ENCODE measurements around the gene TPM4. TPM values are rescaled to one million over a fixed set of nuclear protein-coding genes. Genes with fewer than 3 reads are reported as not detected.
"Not testable (repeated sequence)": the region's sequence is repeated elsewhere in the genome, so short reads cannot be mapped to it uniquely, and the experiment has no call there.

TPM4 gene
- total RNA-seq, result 543 TPM

- intact Hi-C loops (cut with DNase I), result no loop called here
- DNase-seq (ENCODE audit: low spot score) (peak; percentile 96), ATAC-seq (peak; percentile 88)
Measured at GRCh38 chr19:16076154-16076957, at the start of gene TPM4. Gene TPM4, plus strand, starts transcription at chr19:16076495. Its CDS starts 71 bp downstream, at chr19:16076566.

DNA sequence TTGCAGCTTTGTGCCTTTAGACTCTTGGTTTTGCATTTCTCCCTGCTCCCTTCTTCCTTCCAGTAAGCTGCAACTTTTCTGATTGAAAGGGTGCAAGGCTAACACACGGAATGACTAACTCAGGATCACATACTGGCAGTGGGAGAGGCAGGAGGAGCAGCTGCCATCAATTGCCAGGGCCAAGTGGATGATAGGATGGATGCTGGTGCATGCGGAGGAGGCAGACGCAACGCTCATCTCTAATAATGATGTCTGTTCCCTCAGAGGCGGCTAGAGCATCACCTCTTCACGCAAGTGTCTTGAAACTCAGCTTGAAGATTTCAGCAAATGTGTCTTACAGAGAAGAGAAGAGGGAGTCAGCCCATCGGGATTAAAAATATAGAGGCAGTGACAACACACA, 49.5 kb upstream of the TPM4 start:
- ATAC-seq (no peak), DNase-seq (ENCODE audit: low spot score) (no peak)
- intact Hi-C loops (cut with DNase I), result no loop called here

DNA sequence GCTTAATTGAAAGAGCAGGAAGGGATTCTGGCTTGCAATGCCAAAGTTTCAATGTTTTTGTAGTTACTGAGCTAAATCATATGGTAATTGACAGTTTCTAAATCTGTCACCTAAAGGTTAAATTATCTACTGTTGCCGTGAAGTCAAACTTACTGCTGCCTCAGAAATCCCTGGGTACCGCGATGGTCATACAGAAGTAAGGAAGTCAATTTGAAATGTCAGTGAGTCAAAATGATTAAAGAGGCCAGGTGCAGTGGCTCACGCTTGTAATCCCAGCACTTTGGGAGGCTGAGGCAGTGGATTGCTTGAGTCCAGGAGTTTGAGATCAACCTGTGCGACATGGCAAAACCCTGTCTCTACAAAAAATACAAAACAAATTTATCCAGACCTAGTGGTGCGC, 48.8 kb upstream of the TPM4 start:
- intact Hi-C loops (cut with DNase I), result no loop called here
- DNase-seq (ENCODE audit: low spot score), result no peak
- no peak for ATAC-seq

GRCh38 chr19:16030155-16030554, 46.1 kb upstream of the TPM4 start:
- ATAC-seq; intact Hi-C loops (cut with DNase I); DNase-seq (ENCODE audit: low spot score): not testable (repeated sequence)

DNA sequence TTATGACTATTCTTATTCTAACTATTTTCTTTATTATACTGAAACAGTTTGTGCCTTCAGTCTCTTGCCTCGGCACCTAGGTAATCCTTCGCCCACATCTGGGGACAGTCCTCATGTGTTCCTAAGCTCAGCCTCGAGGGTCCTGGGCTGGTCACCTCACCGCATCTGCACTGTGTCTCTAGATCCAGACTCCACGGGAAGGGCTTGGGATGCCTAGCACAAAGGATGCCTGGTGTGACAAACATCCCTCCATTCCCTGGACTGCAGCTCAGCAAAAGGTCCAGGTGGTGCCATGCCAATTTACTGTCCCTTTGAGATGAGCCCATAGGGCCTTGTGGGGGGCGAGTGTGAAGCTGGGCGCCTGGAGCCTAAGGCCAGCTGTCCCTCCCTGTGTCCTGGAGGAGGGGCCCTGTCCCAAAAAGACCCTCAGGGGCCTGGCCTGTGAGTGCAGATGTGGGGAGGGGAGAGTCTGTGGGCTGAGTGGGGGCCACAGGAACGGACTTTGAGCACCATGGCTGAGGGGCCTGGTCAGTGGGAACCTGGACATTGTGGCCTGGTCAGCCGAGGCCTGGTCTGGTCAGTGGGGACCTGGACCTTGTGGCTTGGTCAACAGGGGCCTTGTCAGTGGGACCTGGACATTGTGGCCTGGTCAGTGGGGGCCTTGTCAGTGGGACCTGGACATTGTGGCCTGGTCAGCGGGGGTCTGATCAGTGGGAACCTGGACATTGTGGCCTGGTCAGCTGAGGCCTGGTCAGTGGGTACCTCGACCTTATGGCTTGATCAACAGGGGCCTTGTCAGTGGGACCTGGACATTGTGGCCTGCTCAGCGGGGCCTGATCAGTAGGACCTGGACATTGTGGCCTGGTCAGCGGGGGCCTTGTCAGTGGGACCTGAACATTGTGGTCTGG, 45.1 kb upstream of the TPM4 start:
- intact Hi-C loops (cut with DNase I), result no loop called here
- DNase-seq (ENCODE audit: low spot score) (no peak), ATAC-seq (peak; percentile 29)

GRCh38 chr19:16031872-16032200, 44.5 kb upstream of the TPM4 start:
- intact Hi-C loops (cut with DNase I), result no loop called here
- DNase-seq (ENCODE audit: low spot score), result no peak
- no peak for ATAC-seq

GRCh38 chr19:16032509-16033135, 43.7 kb upstream of the TPM4 start:
- no peak for DNase-seq (ENCODE audit: low spot score)
- ATAC-seq, result no peak
- intact Hi-C loops (cut with DNase I), result no loop called here

DNA sequence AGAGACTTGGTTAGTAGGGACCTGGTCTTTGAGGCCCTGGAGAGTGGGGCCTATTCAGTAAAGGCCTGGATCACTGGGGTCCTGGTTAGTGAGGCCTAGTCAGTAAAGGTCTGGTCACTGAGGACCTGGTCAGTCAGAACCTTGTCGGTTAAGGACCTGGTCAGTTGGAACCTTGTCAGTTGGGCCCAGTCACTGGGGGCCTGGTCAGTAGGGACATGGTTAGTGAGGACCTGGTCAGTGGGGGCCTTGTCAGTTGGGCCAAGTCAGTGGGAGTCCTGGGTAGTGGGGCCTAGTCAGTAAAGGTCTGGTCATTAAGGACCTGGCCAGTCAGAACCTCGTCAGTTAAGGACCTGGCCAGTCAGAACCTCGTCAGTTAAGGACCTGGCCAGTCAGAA, 43.2 kb upstream of the TPM4 start:
- DNase-seq (ENCODE audit: low spot score) (no peak), ATAC-seq (no peak)
- intact Hi-C loops (cut with DNase I), result no loop called here

GRCh38 chr19:16033721-16034120, 42.6 kb upstream of the TPM4 start:
- DNase-seq (ENCODE audit: low spot score) (no peak), ATAC-seq (no peak)
- intact Hi-C loops (cut with DNase I), result no loop called here

DNA sequence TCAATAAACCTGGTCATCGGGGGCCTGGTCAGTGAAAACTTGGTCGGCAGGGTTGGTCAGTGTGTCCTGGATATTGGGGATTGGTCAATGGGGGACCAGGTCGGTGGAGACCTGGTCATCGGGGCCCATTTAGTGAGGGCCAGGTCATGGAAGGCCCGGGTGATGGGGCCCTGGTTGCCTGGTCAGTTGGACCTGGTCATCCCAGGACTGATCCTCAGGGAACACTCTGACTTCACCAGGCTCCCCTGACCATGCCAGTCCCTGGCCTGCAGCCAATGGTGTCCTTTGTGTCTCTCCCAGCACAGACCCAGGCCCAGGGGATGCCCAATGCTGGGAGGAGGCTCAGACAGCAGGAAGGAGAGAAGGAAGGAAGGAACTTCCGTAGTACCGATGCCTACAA, 42.1 kb upstream of the TPM4 start:
- intact Hi-C loops (cut with DNase I), result no loop called here

GRCh38 chr19:16034958-16035560, 41.2 kb upstream of the TPM4 start:
- intact Hi-C loops (cut with DNase I), result no loop called here
- DNase-seq (ENCODE audit: low spot score), result no peak

More for the DNA sequence above, 42.1 kb upstream of the TPM4 start:
- DNase-seq (ENCODE audit: low spot score) (no peak), ATAC-seq (no peak)

DNA sequence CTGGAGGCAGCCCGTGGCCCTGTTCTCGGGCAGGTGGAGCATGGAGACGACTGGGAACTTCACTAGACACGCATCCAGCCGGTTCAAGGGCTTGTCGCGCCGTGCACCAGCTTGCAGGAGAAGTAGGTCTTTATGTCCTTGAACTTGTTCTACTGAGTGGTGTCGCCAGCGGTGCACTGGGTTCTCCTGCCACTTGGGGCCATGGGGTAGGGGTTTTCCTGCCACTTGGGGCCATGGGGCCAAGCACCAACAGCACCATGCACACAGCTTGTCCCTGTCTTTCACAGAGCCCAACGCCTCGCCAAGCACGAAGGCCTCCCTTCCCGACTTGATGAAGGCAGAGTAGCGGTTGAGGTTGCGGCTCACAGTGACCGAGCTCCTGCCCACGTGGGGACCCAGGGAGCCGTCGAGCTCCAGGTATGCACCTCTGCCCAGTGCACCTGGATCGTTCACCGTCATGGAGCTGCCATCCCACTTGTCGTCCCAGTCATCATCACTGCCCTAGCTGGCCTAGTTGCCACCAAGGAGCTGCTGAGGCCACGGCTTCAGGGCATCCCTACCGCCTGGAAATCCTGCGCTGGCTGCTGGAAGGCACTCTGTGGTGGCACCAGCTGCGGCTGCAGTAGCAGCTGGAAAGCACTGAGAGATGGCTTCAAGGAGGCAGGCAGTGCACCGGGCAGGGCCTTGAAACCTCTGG, 40.5 kb upstream of the TPM4 start:
- intact Hi-C loops (cut with DNase I), result no loop called here
- ATAC-seq, result no peak
- no peak for DNase-seq (ENCODE audit: low spot score)

More at GRCh38 chr19:16034958-16035560, 41.2 kb upstream of the TPM4 start:
- ATAC-seq, result no peak

GRCh38 chr19:16036397-16036925, 39.8 kb upstream of the TPM4 start:
- DNase-seq (ENCODE audit: low spot score) (no peak), ATAC-seq (no peak)
- intact Hi-C loops (cut with DNase I), result no loop called here

GRCh38 chr19:16036941-16037340, 39.4 kb upstream of the TPM4 start:
- DNase-seq (ENCODE audit: low spot score) (no peak), ATAC-seq (no peak)
- intact Hi-C loops (cut with DNase I), result no loop called here

GRCh38 chr19:16037424-16038195, 38.7 kb upstream of the TPM4 start:
- DNase-seq (ENCODE audit: low spot score) (no peak), ATAC-seq (no peak)
- intact Hi-C loops (cut with DNase I), result no loop called here

GRCh38 chr19:16038196-16038695, 38.0 kb upstream of the TPM4 start:
- intact Hi-C loops (cut with DNase I), result no loop called here
- no peak for DNase-seq (ENCODE audit: low spot score)
- no peak for ATAC-seq

DNA sequence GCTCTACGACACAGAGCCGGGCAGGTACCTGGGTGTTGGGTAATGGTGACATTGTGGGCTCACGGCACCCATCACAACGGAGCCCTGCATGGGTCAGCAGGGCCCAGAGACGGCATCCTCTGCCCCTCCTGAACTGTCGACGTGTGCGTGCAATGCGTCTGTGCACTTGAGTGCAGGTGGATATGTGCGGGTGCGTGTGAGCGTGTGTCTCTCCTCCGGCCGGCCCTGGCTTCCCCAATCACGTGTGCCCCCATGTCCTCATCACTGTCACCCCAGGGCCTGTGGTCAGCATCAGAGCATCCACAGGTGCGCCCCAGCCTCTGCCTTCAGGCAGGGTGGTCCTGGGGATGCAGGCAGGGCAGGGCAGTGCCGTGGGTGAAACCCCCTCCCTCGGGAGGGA, 37.2 kb upstream of the TPM4 start:
- no peak for DNase-seq (ENCODE audit: low spot score)
- intact Hi-C loops (cut with DNase I), result no loop called here

DNA sequence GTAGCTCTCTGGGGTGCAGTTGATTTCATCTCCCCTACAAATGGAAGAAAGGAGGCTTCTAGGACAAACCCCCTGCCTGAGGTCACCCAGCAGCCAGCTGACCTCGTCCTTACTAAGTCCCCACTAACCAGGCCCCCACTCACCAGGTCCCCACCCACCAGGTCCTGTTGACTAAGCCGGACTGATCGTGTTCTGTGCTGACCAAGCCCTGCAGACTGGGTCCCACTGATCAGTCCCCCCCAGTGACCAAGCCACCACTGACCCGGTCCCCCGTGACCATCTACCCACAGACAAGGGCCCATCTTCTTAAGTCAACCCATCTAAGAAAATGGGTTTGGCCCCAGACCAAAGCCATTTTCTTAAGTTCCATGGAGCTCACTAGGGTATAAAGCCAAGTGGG, 36.8 kb upstream of the TPM4 start:
- intact Hi-C loops (cut with DNase I), result no loop called here
- ATAC-seq (no peak), DNase-seq (ENCODE audit: low spot score) (no peak)

More for the DNA sequence above, 37.2 kb upstream of the TPM4 start:
- ATAC-seq, result no peak

All from sciatic nerve (tissue), 2 donors.